ENCODE data around the gene MAPK1.
"Not testable (repeated sequence)": the region's sequence is repeated elsewhere in the genome, so short reads cannot be mapped to it uniquely, and the experiment has no call there.

The MAPK1 gene

DNA sequence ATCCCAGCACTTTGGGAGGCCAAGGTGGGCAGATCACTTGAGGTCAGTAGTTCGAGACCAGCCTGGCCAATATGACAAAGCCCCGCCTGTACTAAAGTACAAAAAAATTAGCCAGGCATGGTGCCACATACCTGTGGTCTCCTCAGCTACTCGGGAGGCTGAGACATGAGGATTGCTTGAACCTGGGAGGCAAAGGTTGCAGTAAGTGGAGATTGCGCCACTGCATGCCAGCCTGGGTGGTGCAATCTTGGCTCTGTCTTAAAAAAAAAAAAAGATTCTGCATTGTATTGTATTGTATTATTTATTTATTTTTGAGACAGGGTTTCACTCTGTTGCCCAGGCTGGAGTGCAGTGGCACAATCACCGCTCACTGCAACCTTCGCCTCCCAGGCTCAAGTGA lies 122.5 kb downstream of the MAPK1 start:
- not testable (repeated sequence) for DNase-seq

DNA sequence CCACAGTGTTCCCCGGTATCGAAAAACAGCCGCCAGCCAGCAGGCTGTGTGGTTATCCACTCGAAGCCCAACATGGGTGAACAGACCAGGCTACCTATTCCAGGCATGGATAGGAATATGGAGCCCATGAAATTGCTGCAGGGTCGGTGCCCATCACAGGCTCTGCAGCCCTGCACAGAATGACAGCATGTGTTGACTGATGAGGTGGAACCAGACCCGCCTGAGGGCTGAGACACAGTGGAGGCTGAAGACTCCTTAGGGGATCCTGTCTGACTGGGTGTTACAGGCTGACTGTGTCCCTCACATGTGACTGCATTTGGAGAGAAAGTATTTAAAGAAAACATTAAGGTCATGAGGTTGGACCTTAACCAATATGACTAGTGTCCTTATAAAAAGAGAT lies 125.7 kb downstream of the MAPK1 start:
- DNase-seq = no peak

DNA sequence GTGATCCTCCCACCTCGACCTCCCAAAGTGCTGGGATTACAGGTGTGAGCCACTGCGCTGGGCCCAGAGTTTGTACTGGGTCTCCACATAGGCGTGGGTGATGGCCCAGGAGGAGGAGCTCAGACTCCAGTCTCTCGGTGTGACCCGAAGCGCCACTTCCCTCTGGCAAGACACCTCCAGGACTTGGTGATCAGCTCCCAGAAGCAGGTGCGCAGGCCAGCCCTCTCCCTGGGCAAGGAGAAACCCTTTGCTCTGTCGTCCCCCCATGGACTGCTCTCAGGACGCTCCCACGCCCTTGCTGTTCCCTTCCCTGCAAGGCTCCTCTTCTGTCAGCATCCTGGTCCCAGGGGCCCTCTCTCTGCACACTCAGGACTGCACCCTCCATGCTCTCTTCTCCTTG lies 126.4 kb downstream of the MAPK1 start:
- no peak for DNase-seq

DNA sequence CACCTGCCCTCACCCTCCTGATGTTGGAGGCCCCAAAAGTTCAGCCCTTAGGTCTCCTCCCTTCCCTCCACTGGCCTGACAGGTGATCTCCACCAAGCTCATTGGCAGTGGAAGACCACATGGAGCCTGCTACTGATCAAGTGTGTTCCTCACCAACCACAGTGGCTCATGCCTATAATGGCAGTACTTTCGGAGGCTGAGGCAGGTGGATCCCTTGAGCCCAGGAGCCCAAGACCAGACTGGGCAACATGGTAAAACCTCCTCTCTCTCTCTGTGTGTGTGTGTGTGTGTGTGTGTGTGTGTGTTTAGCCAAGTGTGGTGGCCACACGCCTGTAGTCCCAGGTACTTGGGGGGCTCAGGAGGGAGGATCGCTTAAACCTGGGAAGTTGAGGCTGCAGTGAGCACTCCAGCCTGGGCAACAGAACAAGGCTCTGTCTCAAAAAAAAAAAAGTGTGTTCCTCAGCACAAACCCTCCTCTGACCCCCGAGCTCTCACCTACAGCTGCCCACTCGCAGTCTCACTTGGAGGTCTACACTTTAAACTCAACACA lies 127.5 kb downstream of the MAPK1 start:
- no peak for DNase-seq

DNA sequence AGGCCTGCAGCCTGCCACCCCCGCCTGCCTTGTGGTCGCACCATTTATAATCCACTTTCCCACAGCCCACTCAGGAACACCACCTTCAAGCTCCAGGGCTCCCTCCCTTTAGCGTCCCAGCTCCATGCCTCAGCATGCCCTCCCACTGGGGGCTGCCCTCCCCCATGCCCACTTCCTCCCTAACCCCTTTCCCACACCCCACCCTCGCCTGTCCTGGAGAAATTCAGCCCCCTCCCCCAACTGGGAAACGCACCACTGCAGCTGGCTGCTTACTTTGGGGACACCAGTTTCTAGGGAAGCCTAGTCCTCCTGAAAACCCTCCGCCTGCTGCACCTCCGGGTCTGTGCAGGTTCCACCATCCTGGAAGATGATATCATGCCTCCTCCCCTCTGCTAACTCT lies 128.5 kb downstream of the MAPK1 start:
- no peak for DNase-seq

DNA sequence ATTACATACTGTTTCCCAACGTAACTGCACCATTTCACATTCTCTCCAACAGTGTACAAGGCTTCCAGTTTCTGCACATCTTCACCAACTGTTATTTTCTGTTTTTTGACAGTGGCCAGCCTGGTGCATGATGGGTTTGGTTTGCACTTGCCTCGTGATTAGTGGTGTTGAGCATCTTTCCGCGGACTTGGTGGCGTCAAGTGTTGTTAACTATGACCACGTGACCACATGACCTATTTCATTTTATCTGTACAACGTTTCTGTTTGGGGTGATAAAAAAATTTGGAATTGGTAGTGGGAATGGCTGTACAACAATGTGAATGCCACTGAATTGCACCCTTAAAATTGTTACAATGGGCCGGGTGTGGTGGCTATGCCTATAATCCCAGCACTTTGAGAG lies 129.4 kb downstream of the MAPK1 start:
- no peak for DNase-seq

DNA sequence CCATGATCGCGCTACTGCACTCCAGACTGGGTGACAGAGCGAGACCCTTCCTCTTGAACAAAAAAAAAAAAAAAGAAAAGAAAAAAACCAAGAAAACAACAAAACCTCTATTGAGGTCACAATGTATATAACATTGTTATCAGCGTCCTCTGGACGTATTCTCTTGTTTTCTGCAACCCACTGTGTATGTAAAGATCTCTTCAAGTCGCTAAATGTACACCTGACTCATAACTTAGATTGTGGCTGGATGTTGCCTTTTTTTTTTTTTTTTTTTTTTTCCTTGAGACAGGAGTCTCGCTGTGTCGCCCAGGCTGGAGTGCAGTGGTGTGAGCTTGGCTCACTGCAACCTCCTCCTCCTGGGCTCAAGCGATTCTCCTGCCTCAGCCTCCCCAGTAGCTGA lies 130.5 kb downstream of the MAPK1 start:
- no peak for DNase-seq

DNA sequence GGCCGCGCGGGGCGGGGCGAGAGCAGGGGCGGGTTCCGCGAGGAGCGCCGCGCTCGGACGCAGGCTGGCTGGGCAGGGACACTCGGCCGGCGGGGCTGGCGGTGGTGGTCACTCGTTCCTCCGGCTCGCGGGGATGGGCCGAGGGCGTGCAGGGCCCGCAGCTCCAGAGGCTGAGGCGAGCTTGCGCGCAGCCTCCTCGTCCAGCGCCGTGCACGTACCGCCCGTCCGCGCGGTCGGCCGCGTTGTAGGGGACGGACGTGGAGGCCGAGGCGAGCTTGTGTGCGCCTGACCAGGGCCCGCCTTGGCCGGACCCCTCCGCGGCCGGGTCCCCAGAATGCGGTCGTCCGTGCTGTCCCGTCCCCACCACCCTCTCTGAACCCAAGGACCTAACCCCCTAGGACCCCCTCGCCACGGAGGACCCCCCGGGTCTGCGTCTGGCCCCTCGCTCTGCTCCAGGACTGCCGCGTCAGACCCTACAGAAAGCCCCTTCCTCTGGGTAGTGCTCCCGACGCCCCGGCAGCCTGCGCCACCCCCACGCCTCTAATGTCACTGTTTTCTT lies 131.3 kb downstream of the MAPK1 start:
- DNase-seq = no peak

DNA sequence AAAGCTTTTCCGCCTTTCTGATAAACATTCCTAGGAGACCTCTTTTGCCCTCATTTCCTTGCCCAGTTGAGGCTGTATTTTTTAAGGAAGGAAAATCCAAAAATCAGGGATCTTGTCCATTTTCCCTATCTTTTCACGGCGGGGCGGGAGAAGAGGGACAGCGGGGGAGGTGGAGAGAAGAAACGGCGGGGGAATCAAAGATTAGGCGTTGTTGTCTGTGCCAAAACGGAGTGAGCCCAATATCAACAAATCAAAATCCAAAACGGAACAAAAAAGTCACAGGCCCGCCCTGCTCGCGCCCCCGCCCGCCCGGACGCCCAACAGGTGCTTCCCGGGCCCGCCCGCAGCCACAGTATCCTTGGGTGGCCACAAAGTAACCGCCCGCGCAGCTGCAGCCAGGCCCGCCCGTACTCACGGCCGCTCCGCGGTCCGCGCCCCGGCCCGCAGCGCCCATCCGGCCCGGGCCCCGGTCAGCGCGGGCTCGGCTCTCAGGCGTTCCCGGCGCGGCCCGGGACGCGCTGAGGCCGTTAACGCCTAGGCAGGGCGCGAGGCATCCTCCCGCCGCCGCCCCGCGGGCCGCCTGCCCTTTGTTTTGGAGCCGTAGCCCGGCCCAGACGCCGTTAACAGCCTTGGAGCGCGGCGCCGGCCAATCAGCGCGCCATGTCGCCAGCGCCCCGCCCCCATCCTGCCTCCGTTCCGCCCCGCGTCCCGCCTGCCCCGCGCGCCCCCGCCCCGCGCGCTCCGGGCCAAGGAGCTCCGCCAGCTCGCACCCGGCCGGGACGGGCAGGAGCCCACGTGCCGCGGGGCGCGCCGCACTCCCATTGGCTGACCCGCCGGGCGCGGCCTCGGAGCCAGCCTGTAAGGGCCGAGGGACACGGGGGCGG lies 132.0 kb downstream of the MAPK1 start, which contains the start of gene YPEL1:
Gene YPEL1 (minus strand): TSS at position 595 of the 884 bp plus-strand sequence. CDS start 25,050 bp downstream, outside the sequence.
- DNase-seq = peak; percentile 18

DNA sequence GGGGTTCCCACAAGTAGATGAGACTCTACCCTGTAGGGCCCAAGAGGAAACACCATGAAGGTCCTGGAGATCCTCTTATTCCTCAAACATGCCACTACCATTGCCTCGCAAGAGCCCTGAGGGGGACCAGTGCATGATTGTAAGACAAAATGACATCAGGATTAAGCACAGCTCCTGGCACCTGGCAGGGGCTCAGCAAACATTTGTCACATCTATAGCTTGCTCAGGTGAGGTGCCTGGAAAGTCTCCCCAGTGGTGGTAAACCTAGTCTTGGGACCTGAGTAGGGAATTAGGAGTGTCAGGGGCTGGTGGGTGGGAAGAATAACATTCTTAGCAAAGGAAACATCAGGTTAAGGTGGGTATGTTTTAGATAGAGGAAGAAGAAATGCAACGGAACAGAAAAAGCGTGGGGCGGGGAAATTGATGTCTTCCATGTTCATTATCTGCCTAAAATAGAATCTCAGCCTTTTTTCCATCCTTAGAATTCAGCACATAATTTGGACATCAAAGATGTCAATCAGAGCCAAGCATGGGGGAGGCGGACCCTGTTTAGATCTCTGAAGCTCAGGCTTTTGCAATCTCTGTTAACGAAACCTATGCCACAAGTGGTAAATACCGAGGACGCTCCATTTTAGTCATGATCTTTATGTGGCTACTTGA lies 132.8 kb downstream of the MAPK1 start:
- no peak for DNase-seq

DNA sequence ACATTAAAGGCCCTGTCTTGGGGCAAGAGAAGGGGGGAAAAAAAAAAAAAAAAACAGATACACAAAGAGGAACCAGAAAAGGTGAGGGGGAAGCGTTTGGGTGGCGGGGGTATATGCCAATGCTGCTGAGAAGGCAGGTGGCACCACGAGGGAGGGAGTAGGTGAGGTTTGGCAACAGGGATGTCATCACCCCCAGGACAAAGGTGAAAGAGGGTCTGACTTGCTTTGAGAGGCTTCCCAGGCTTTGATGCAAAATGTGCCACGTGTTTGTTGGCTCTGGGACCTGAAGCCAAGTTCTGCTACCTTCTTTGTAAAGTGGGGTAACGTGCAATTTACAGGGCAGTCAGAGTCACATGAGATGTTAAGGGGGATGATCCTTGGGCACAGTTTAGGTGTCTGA lies 135.9 kb downstream of the MAPK1 start:
- DNase-seq = no peak

DNA sequence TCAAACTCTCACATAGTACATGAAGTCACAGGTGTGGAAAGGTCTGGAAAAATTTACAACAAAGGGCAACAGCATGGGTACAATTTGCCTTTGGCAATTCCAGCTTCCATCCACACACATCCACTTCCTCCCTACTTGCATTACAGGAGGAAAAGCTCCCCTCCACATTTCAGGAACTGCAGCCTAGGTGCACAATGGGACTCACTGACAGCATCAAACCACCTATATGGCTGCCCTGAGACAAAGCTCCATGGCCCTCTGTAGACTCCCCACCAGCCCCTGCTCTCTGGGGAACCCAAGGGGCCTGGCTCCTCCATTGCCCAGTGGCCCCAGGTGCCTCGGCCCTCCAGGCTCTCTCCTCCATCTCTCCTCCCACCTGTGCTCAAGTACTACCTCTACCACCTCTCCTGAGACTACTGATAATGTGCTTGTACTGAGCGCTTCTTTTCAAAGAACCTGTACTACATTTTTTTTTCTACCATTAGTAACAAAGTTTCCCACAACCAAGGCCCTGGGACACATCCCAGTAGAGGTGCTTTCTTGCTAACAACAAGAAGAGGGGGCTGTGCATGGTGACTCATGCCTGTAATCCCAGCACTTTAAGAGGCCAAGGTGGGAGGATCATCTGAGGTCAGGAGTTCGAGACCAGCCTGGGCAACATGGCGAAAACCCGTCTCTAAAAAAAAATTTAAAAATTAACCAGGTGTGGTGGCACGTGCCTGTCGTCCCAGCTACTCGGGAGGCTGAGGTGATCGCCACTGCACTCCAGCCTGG lies 136.7 kb downstream of the MAPK1 start:
- DNase-seq = no peak

DNA sequence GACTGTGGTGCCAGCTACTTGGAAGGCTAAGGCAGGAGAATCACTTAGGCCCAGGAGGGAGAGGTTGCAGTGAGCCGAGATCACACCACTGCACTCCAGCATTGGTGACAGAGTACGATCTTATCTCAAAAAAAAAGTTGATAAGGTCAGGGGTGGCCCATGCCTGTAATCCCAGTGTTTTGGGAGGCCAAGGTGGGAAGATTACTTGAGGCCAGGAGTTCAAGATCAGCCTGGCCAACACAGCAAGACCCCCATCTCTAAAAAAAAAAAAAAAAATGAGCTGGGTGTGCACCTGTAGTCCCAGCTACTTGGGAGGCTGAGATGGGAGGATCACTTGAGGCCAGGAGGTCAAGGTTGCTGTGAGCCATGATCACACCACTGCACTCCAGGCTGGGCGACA lies 138.3 kb downstream of the MAPK1 start:
- not testable (repeated sequence) for DNase-seq

DNA sequence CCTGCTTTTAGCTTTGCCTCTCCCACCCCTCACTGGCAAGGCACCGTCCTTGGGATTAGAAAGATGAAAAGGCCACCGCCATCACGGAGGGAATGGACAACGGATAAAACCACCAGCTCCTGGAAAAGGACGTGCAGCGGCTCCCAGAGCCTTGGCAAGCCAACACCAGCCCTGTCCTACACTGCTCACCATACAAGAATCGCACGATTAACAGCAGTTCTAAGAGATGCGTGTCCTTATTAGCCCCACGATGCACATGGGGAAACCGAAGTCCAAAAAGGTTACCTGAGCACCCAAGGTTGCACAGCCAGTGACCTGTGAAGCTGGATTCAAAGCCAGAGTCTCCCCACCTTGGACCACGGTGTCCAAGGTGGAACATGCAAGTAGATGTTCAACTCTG lies 139.2 kb downstream of the MAPK1 start:
- no peak for DNase-seq

DNA sequence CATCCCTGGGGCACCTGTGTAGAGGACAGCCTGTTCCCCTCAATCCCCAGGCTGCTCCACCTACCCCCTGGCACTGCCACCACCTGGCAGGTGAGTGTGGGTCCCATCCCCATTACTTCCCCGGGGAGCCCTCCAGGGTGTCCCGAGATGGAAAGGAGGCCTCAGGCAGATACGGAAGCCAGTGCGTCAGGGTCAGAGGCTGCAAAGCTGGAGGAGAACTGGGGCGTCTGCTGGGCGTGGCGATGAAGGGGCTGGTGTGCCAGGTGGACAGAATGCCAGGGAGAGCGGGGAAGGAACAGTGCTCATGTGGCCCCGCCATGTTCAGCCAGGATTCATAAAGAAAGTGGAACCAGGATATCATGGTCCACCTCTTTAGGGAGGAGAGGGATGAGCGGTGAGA lies 139.7 kb downstream of the MAPK1 start:
- DNase-seq = no peak

DNA sequence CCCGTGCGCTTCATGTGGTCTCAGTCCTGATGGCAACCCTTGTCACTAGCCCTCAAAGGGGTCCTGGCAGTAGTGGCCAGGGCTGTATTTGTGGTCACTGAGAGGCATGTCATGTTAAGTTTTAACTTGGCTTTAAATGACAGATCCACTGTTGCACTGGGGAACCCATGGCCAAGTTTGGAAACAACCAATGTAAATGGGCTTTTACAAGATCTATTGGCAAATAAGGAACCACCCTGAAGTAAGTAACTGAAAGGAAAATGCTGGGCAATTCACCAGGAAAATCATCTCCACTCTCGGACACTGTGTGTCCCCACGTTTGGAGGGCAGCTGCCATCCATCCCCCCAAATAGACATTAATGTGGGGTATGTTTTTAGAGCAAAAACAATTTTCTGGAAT lies 140.3 kb downstream of the MAPK1 start:
- no peak for DNase-seq

DNA sequence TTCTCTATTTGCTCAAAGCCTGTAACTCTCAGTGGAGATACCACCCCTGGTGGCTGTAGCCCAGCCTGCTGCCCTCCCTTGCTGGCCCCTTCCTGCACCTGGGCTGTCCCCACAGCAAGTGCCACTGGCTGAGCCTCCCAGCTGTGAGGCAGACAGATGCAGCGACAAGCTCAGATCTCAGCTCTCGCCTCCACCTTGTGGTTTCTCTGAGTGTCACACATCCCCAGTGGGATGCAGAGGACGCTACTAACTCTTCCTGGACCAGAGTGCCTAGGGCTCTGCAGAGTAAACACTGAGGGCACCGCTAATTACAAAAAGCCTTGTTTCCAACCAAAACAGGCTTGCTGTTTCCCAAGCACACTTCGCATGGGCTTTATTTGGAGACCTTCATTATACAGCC lies 140.8 kb downstream of the MAPK1 start:
- DNase-seq = no peak

DNA sequence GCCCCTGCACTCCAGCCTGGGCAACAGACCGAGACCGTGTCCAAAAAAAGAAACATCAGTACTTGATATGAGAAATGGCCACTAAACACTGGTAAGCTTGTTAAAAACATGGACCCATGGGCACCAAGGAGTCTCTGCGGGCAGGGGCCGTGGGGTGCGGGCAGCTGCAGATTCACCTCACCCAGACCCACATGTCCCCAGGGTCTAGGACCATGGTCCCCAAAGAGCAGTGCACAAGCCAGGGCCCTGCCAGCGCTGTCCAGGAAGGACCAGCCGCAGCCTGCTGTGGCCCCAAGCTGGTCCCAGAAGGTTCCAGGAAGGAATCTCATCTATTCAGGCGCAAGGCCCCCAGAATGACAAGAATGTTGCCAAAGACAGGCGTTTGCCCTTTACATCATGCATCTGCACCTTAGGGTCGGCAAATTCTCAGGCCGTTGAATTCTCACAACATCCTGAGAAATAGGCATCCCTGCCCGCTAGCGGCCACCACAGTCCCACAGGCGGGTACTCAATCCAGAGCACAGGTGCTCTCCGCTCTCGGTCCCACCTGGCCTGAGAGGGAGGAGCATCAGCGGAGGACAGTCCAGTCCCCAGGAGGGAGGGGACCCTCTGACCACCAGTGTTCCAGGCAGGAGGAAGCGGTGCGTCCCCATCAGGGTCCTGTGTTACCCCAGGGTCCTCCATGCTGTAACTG lies 141.3 kb downstream of the MAPK1 start:
- no peak for DNase-seq

DNA sequence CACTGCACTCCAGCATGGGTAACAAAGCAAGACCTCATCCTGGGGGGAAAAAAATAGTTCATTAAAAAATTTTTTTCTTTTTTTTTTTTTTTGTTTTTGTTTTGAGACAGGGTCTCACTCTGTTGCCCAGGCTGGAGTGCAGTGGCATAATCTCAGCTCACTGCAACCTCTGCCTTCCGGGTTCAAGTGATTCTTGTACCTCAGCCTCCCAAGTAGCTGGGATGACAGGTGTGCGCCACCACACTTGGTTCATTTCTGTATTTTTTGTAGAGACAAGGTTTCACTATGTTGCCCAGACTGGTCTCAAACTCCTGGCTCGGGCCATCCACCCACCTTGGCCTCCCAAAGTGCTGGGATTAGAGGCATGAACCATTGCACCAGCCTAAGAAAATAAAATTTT lies 142.9 kb downstream of the MAPK1 start:
- not testable (repeated sequence) for DNase-seq

DNA sequence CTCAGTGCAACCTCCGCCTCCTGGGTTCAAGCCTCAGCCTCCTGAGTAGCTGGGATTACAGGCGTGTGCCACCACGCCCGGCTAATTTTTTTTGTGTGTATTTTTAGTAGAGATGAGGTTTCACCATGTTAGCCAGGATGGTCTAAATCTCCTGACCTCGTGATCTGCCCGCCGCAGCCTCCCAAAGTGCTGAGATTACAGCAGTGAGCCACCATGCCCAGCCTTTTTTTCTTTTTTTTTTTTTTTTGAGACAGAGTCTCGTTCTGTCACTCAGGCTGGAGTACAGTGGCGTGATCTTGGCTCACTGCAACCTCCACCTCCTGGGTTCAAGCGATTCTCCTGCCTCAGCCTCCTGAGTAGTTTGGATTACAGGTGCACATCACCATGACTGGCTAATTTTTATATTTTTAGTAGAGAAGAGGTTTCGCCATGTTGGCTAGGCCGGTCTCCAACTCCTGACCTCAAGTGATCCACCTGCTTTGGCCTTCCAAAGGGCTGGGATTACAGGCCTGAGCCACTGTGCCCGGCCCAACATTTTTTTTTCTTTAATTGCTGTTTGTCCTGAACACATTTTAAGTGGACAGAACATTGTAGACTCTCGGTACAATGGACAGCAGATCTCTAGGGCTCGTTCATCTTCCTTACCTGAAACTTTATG lies 146.1 kb downstream of the MAPK1 start:
- not testable (repeated sequence) for DNase-seq

DNA sequence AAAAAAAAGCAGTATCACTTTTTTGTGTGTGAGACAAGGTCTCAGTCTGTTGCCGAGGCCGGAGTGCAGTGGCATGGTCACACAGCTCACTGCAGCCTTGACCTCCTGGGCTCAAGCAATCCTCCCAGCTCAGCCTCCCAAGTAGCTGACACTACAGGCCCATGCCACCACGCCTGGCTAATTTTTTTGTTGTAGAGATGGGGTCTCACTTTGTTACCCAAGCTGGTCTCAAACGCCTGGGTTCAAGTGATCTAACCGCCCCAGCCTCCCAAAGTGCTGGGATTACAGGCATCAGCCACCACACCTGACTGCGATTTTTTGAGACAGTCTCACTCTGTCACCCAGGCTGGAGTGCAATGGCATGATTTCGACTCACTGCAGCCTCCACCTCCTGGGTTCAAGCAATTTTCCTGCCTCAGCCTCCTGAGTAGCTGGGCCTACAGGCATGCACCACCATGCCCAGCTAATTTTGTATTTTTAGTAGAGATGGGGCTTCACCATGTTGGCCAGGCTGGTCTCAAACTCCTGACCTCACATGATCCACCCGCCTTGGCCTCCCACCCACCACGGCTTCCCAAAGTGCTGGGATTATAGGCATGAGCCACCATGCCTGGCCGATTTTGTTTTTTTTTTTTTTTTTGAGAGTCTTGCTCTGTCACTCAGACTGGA lies 147.1 kb downstream of the MAPK1 start:
- not testable (repeated sequence) for DNase-seq

Measured in DMS79 treated with DMSO at 0.1 percent for 48 hours (cell line).